SK-N-SH (cell line): ENCODE measurements around the gene OSBP2. TPM values are rescaled to one million over a fixed set of nuclear protein-coding genes. Genes with fewer than 3 reads are reported as not detected.

Source experiments
- CTCF ChIA-PET: fragments of 300-600, 350-600 bp; formaldehyde crosslinking; extraction: SDS; loops from one replicate; lab custom pipeline; 2021; lab: Yijun Ruan, JAX
- POLR2A ChIA-PET: fragments of 350-600 bp; sonication (Branson Sonifier 250); formaldehyde crosslinking; extraction: SDS; loops from one replicate; lab custom pipeline; 2020; ENCODE audit warnings: antibody characterized with exemption, inconsistent platforms; lab: Yijun Ruan, JAX
- DNase-seq: peaks from one replicate; pipeline ENCODE4 v3.0.0; 2012
- H2AFZ ChIP-seq: fragments of 200-600 bp; sonication (generic); 2 replicates; pipeline ENCODE4 v1.8.1; 2016; ENCODE audit warnings: antibody characterized with exemption, mild to moderate bottlenecking, low read depth
- H3F3A ChIP-seq: fragments of 200-600 bp; sonication (generic); replicated peaks from 2 replicates; pipeline ENCODE3; 2016; ENCODE audit warnings: antibody characterized with exemption, mild to moderate bottlenecking; ENCODE audit not compliant: insufficient read depth
- H3K27ac ChIP-seq, 2 experiments: fragments of 200-500 bp in 1 of 2; fragments of 200-600 bp in 1 of 2; sonication (Bioruptor generic) in 1 of 2; sonication (generic), shearing (Covaris generic) in 1 of 2; 2 replicates each; pipeline versions ENCODE4 v1.5.1 to v1.6.1; 2014 to 2016; ENCODE audit warnings: low read depth in 2 of 2, inconsistent platforms in 1 of 2, low read length in 1 of 2, mild to moderate bottlenecking in 1 of 2, mixed read lengths in 1 of 2
- H3K27me3 ChIP-seq: fragments of 200-600 bp; sonication (generic), shearing (Covaris generic); 2 replicates; pipeline ENCODE4 v1.6.1; 2016; ENCODE audit warnings: mixed run types; ENCODE audit not compliant: insufficient read depth
- H3K36me3 ChIP-seq, 2 experiments: fragments of 200-500 bp in 1 of 2; fragments of 200-600 bp in 1 of 2; sonication (Bioruptor generic) in 1 of 2; sonication (generic) in 1 of 2; replicated peaks in 1 of 2; 2 replicates each; pipeline versions ENCODE3 to v1.5.1; 2014 to 2016; ENCODE audit warnings: low read length in 1 of 2, mild to moderate bottlenecking in 1 of 2; ENCODE audit not compliant: insufficient read depth in 2 of 2, control insufficient read depth in 1 of 2
- H3K4me1 ChIP-seq, 2 experiments: fragments of 200-500 bp in 1 of 2; fragments of 200-600 bp in 1 of 2; sonication (Bioruptor generic) in 1 of 2; sonication (generic), shearing (Covaris generic) in 1 of 2; 2 replicates each; pipeline versions ENCODE4 v1.5.1 to v1.6.1; 2014 to 2016; ENCODE audit warnings: low read depth in 1 of 2, low read length in 1 of 2, mixed run types in 1 of 2; ENCODE audit not compliant: insufficient read depth in 2 of 2, control insufficient read depth in 1 of 2
- H3K4me2 ChIP-seq: fragments of 200-600 bp; sonication (generic), shearing (Covaris generic); 2 replicates; pipeline ENCODE4 v1.6.1; 2017; ENCODE audit warnings: mixed run types
- H3K4me3 ChIP-seq, 2 experiments: fragments of 200-500 bp in 1 of 2; fragments of 200-600 bp in 1 of 2; sonication (Bioruptor generic) in 1 of 2; sonication (generic), shearing (Covaris generic) in 1 of 2; 2 replicates each; pipeline versions ENCODE4 v1.5.1 to v1.8.1; 2014 to 2016; ENCODE audit warnings: low read depth in 2 of 2, inconsistent platforms in 1 of 2, low read length in 1 of 2, mild to moderate bottlenecking in 1 of 2, mixed read lengths in 1 of 2, moderate library complexity in 1 of 2
- H3K79me2 ChIP-seq: fragments of 200-600 bp; sonication (generic); 2 replicates; pipeline ENCODE4 v1.8.1; 2017; ENCODE audit warnings: mild to moderate bottlenecking; ENCODE audit not compliant: insufficient read depth
- H3K9ac ChIP-seq: fragments of 200-600 bp; sonication (generic); 2 replicates; pipeline ENCODE4 v1.6.1; 2017; ENCODE audit warnings: mixed run types
- H3K9me2 ChIP-seq: fragments of 200-600 bp; sonication (generic); 2 replicates; pipeline ENCODE4 v1.6.1; 2017; ENCODE audit warnings: mixed run types
- H3K9me3 ChIP-seq: fragments of 200-600 bp; sonication (generic); 2 replicates; pipeline ENCODE4 v1.6.1; 2017; ENCODE audit warnings: mixed run types, mild to moderate bottlenecking, moderate library complexity
- H4K20me1 ChIP-seq: fragments of 200-600 bp; sonication (generic); 2 replicates; pipeline ENCODE4 v1.6.1; 2017; ENCODE audit warnings: mild to moderate bottlenecking, mixed run types; ENCODE audit not compliant: insufficient read depth
- CHD2 ChIP-seq: fragments of 150-350 bp; IDR thresholded peaks from 2 replicates; pipeline ENCODE4 v1.6.1; 2018; ENCODE audit warnings: low read length; ENCODE audit not compliant: partially characterized antibody
- ELF1 ChIP-seq: IDR thresholded peaks from 2 replicates; pipeline ENCODE4 v1.4.0; 2012
- EP300 ChIP-seq, 2 experiments: IDR thresholded peaks; 2 replicates each; pipeline versions ENCODE4 v1.4.0 to v1.6.1; 2012; ENCODE audit warnings: borderline replicate concordance in 1 of 2, low read depth in 1 of 2, low read length in 1 of 2
- EZH2phosphoT487 ChIP-seq: fragments of 200-600 bp; sonication (generic); IDR thresholded peaks from 2 replicates; pipeline ENCODE4 v1.6.1; 2017; ENCODE audit warnings: low read depth, mixed run types, mild to moderate bottlenecking, antibody characterized with exemption, moderate library complexity, borderline replicate concordance
- FOXM1 ChIP-seq: IDR thresholded peaks from 2 replicates; pipeline ENCODE4 v1.4.0; 2012; ENCODE audit warnings: low read depth, mild to moderate bottlenecking
- GABPA ChIP-seq: IDR thresholded peaks from 2 replicates; pipeline ENCODE4 v1.4.0; 2012; ENCODE audit warnings: low read depth, mild to moderate bottlenecking
- GATA2 ChIP-seq: sonication (generic); formaldehyde crosslinking; IDR thresholded peaks from 2 replicates; pipeline ENCODE4 v1.5.0; 2020; ENCODE audit warnings: mild to moderate bottlenecking, missing genetic modification reagents
- JUND ChIP-seq: IDR thresholded peaks from 2 replicates; pipeline ENCODE4 v1.4.0; 2012
- MEF2A ChIP-seq: IDR thresholded peaks from 2 replicates; pipeline ENCODE4 v1.4.0; 2012; ENCODE audit warnings: low read depth, borderline replicate concordance
- MXI1 ChIP-seq: IDR thresholded peaks from 2 replicates; pipeline ENCODE4 v1.6.1; 2012; ENCODE audit warnings: mild to moderate bottlenecking, low read depth, low read length, improper control_type of control experiment
- NFIC ChIP-seq: IDR thresholded peaks from 2 replicates; pipeline ENCODE4 v1.4.0; 2012; ENCODE audit warnings: borderline replicate concordance
- NRF1 ChIP-seq: IDR thresholded peaks from 2 replicates; pipeline ENCODE4 v1.6.1; 2012; ENCODE audit warnings: low read depth, mild to moderate bottlenecking, low read length
- POLR2AphosphoS5 ChIP-seq: IDR thresholded peaks from 2 replicates; pipeline ENCODE4 v1.6.1; 2012; ENCODE audit warnings: low read depth, low read length
- RCOR1 ChIP-seq: fragments of 150-350 bp; IDR thresholded peaks from 2 replicates; pipeline ENCODE4 v1.6.1; 2017; ENCODE audit warnings: antibody characterized with exemption, low read length
- RFX5 ChIP-seq: IDR thresholded peaks from 2 replicates; pipeline ENCODE4 v1.6.1; 2012; ENCODE audit warnings: mild to moderate bottlenecking, improper control_type of control experiment, low read length
- RXRA ChIP-seq: IDR thresholded peaks from 2 replicates; pipeline ENCODE4 v1.4.0; 2012; ENCODE audit warnings: low read depth, mild to moderate bottlenecking, borderline replicate concordance
- SIN3A ChIP-seq: IDR thresholded peaks from 2 replicates; pipeline ENCODE4 v1.6.1; 2012; ENCODE audit warnings: low read depth, mild to moderate bottlenecking, low read length, moderate library complexity, borderline replicate concordance
- SMC3 ChIP-seq: IDR thresholded peaks from 2 replicates; pipeline ENCODE4 v1.6.1; 2012; ENCODE audit warnings: low read depth, low read length, improper control_type of control experiment
- TAF1 ChIP-seq: IDR thresholded peaks from 2 replicates; pipeline ENCODE4 v1.6.1; 2012; ENCODE audit warnings: low read depth, mild to moderate bottlenecking, low read length, moderate library complexity, borderline replicate concordance
- TCF12 ChIP-seq: IDR thresholded peaks from 2 replicates; pipeline ENCODE4 v1.4.0; 2012
- TEAD4 ChIP-seq: IDR thresholded peaks from 2 replicates; pipeline ENCODE4 v1.4.0; 2012; ENCODE audit warnings: mild to moderate bottlenecking, borderline replicate concordance; ENCODE audit not compliant: insufficient read depth
- YY1 ChIP-seq: IDR thresholded peaks from 2 replicates; pipeline ENCODE4 v1.4.0; 2012; ENCODE audit warnings: low read depth, mild to moderate bottlenecking
- WGBS: methylation state at CpG from one replicate; pipeline ENCODE4 v1.1.6; 2017; ENCODE audit warnings: low lambda C conversion rate; 5-methylcytosine and 5-hydroxymethylcytosine counted together
- polyA plus RNA-seq, 3 experiments: library from polyadenylated mRNA; depleted of rRNA; stranded (reverse); fragments of >200 nt; gene quantifications; 2 replicates each; pipeline ENCODE4 v1.2.3, GENCODE V29; 2012
- TF ChIP-seq, protein P1 (sequence below): fragments of 150-350 bp; IDR thresholded peaks from 2 replicates; pipeline ENCODE4 v1.6.1; 2016; ENCODE audit warnings: mild to moderate bottlenecking, low read depth, low read length
- TF ChIP-seq, protein P2 (sequence below): IDR thresholded peaks from 2 replicates; pipeline ENCODE4 v1.4.0; 2012; ENCODE audit warnings: low read depth, borderline replicate concordance
- TF ChIP-seq, protein P3 (sequence below): fragments of 200-600 bp; sonication (generic); IDR thresholded peaks from 2 replicates; pipeline ENCODE4 v1.6.1; 2017; ENCODE audit warnings: antibody characterized with exemption, mild to moderate bottlenecking, moderate library complexity
- TF ChIP-seq, protein P4 (sequence below): fragments of 150-350 bp; IDR thresholded peaks from 2 replicates; pipeline ENCODE4 v1.6.1; 2017; ENCODE audit warnings: antibody characterized with exemption, low read length, low read depth, borderline replicate concordance

OSBP2 gene
- polyA plus RNA-seq, 1 of the 3 experiments (the other 2 are of a cell fraction) = 3.1 TPM

DNA sequence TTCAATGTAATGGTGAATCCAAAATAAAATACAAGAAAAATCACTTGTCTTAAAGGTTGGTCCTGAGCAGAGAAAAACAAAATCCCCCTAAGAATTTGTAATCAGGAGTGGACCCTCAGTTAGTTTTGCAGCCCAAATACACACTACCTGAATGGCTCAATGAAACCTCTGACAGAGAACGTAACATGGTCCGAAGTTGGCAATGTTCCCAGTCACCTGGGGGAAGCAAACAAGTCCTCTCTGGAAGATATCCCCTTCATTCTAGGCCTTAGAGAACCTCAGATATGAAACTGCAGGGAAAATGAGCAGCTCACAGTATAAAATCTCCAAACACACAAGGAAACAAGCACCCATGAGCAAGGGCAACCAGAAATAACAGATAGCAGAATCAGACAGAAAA is 215.7 kb downstream of the OSBP2 start:
- no peaks in the 10 kb centered on the region for H3K36me3 ChIP-seq
- H3K27ac ChIP-seq = no peak overlapping the region
- ChIA-PET CTCF (interaction anchor here (1.4 to 6.7 kb wide), 3 partner anchors 10 to 147 kb away, joined by 3 to 46 read pairs (median 10); no protein-coding TSS in a partner anchor), POLR2A (no interaction called here)
- H3K4me3 ChIP-seq = no peak overlapping the region
- H3K79me2 ChIP-seq = no peaks in the 10 kb centered on the region
- H3K9me3 ChIP-seq = no peaks in the 10 kb centered on the region
- H3K9ac ChIP-seq = no peak overlapping the region
- no peaks in the 10 kb centered on the region for H3F3A ChIP-seq
- H4K20me1 ChIP-seq = no peaks in the 10 kb centered on the region
- no peaks in the 10 kb centered on the region for H3K27me3 ChIP-seq
- H3K4me1 ChIP-seq = no peaks in the 10 kb centered on the region
- no peak overlapping the region for H3K4me2 ChIP-seq
- no peak overlapping the region for H2AFZ ChIP-seq
- no peak for DNase-seq
- no peak for TF ChIP-seq CHD2
- no peak for TF ChIP-seq POLR2AphosphoS5
- TF ChIP-seq RCOR1 = no peak
- TF ChIP-seq, protein P1, sequence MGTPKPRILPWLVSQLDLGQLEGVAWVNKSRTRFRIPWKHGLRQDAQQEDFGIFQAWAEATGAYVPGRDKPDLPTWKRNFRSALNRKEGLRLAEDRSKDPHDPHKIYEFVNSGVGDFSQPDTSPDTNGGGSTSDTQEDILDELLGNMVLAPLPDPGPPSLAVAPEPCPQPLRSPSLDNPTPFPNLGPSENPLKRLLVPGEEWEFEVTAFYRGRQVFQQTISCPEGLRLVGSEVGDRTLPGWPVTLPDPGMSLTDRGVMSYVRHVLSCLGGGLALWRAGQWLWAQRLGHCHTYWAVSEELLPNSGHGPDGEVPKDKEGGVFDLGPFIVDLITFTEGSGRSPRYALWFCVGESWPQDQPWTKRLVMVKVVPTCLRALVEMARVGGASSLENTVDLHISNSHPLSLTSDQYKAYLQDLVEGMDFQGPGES = no peak
- TF ChIP-seq JUND = no peak
- no peak for TF ChIP-seq MXI1
- TF ChIP-seq TAF1 = no peak
- TF ChIP-seq RXRA = no peak
- no peak for TF ChIP-seq ELF1
- TF ChIP-seq GABPA = no peak
- no peak for TF ChIP-seq NFIC
- TF ChIP-seq MEF2A = no peak
- no peak for TF ChIP-seq YY1
- TF ChIP-seq EZH2phosphoT487 = no peak
- TF ChIP-seq, protein P2, sequence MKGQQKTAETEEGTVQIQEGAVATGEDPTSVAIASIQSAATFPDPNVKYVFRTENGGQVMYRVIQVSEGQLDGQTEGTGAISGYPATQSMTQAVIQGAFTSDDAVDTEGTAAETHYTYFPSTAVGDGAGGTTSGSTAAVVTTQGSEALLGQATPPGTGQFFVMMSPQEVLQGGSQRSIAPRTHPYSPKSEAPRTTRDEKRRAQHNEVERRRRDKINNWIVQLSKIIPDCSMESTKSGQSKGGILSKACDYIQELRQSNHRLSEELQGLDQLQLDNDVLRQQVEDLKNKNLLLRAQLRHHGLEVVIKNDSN = no peak
- no peak for TF ChIP-seq RFX5
- TF ChIP-seq TCF12 = no peak
- 46% methylated on average over 2 of the region's 2 CpGs for WGBS
- no peaks in the 10 kb centered on the region for H3K9me2 ChIP-seq

DNA sequence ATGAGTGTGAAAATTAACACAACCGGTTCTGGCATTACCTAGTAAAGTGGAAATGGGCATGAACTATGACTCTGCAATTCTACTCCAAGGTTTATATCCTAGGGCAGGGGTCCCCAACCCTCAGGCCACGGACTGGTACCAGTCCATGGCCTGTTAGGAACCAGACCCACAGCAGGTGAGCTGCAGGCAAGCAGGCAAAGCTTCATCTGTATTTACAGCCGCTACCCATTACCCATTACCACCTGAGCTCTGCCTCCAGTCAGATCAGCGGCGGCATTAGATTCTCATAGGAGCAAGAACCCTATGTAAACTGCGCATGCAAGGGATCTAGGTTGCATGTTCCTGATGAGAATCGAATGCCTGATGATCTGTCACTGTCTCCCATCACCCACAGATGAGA is 224.1 kb downstream of the OSBP2 start:
- no peak overlapping the region for H3K4me3 ChIP-seq
- no peaks in the 10 kb centered on the region for H3K27me3 ChIP-seq
- no peaks in the 10 kb centered on the region; the same call in 1 of the 2 replicates for H3K9me3 ChIP-seq
- H4K20me1 ChIP-seq = no peaks in the 10 kb centered on the region
- POLR2A ChIA-PET = no interaction called here
- H3K9me2 ChIP-seq = no peaks in the 10 kb centered on the region
- no peaks in the 10 kb centered on the region for H3K36me3 ChIP-seq
- WGBS = 73% methylated on average over 5 of the region's 7 CpGs
- H3K4me1 ChIP-seq = peaks cover 0 to 10% of the 10 kb centered on the region in 2 experiments; a peak in 1 of 4 replicates
- no peak overlapping the region for H3K9ac ChIP-seq
- no peak overlapping the region for H3K4me2 ChIP-seq
- DNase-seq = no peak
- H2AFZ ChIP-seq = no peak overlapping the region
- no peaks in the 10 kb centered on the region for H3K79me2 ChIP-seq
- no peak overlapping the region for H3K27ac ChIP-seq
- CTCF ChIA-PET = interaction anchor here (0.8 to 8.7 kb wide), 7 partner anchors 27 to 311 kb away, joined by 3 to 170 read pairs (median 12); no protein-coding TSS in a partner anchor
- H3F3A ChIP-seq = no peaks in the 10 kb centered on the region
- no peak for TF ChIP-seq GATA2
- TF ChIP-seq, protein P3, sequence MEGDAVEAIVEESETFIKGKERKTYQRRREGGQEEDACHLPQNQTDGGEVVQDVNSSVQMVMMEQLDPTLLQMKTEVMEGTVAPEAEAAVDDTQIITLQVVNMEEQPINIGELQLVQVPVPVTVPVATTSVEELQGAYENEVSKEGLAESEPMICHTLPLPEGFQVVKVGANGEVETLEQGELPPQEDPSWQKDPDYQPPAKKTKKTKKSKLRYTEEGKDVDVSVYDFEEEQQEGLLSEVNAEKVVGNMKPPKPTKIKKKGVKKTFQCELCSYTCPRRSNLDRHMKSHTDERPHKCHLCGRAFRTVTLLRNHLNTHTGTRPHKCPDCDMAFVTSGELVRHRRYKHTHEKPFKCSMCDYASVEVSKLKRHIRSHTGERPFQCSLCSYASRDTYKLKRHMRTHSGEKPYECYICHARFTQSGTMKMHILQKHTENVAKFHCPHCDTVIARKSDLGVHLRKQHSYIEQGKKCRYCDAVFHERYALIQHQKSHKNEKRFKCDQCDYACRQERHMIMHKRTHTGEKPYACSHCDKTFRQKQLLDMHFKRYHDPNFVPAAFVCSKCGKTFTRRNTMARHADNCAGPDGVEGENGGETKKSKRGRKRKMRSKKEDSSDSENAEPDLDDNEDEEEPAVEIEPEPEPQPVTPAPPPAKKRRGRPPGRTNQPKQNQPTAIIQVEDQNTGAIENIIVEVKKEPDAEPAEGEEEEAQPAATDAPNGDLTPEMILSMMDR = no peak
- TF ChIP-seq TEAD4 = no peak
- no peak for TF ChIP-seq FOXM1
- TF ChIP-seq GABPA = no peak
- TF ChIP-seq SMC3 = no peak
- no peak for TF ChIP-seq SIN3A
- TF ChIP-seq, protein P4, sequence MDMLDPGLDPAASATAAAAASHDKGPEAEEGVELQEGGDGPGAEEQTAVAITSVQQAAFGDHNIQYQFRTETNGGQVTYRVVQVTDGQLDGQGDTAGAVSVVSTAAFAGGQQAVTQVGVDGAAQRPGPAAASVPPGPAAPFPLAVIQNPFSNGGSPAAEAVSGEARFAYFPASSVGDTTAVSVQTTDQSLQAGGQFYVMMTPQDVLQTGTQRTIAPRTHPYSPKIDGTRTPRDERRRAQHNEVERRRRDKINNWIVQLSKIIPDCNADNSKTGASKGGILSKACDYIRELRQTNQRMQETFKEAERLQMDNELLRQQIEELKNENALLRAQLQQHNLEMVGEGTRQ = no peak
- TF ChIP-seq EP300 (IDR thresholded peaks at IDR 0.05; ENCODE audit: borderline replicate concordance in 1 of 2, low read depth in 1 of 2, low read length in 1 of 2) = no peak
- no peak for TF ChIP-seq NRF1
- no peak for TF ChIP-seq RXRA
